ENCODE results near the gene EML2. TPM values are rescaled to one million over a fixed set of nuclear protein-coding genes. Genes with fewer than 3 reads are reported as not detected.

EML2 gene
- polyA plus RNA-seq, 1 experiment = 30.4 TPM

GRCh38 chr19:45637890-45638667 lies 1.1 kb downstream of the EML2 start:
- Histone ChIP-seq H3K4me3 (ENCODE audit: low read depth, low read length) (peak overlapping the region; percentile 84), H3K36me3 (ENCODE audit: control insufficient read depth, insufficient read depth, low read length) (peaks cover 2% of the 10 kb centered on the region), H3K27me3 (ENCODE audit: control insufficient read depth, insufficient read depth, low read length) (no peaks in the 10 kb centered on the region)
- TF ChIP-seq CTCF (IDR thresholded peaks at IDR 0.05; ENCODE audit: insufficient read depth, low read depth, low read length) = no peak
- CTCF ChIA-PET = interaction anchor here (0.6 to 2.0 kb wide), 9 partner anchors 26 to 530 kb away, joined by 3 to 6 read pairs (median 3); no protein-coding TSS in a partner anchor
- POLR2A ChIA-PET = no interaction called here
- no peak for DNase-seq (ENCODE audit: low read depth)

GRCh38 chr19:45636902-45637301 lies 2.3 kb downstream of the EML2 start:
- Histone ChIP-seq H3K36me3 (ENCODE audit: control insufficient read depth, insufficient read depth, low read length) (peaks cover 2% of the 10 kb centered on the region), H3K27me3 (ENCODE audit: control insufficient read depth, insufficient read depth, low read length) (no peaks in the 10 kb centered on the region), H3K4me3 (ENCODE audit: low read depth, low read length) (no peak overlapping the region)
- ChIA-PET POLR2A (no interaction called here), CTCF (interaction anchor here (1.1 kb wide), 1 partner anchor 29 kb away, joined by 3 read pairs; no protein-coding TSS in a partner anchor)
- DNase-seq (ENCODE audit: low read depth) = no peak
- TF ChIP-seq CTCF (IDR thresholded peaks at IDR 0.05; ENCODE audit: insufficient read depth, low read depth, low read length) = no peak

GRCh38 chr19:45636275-45636674 lies 2.9 kb downstream of the EML2 start:
- DNase-seq (ENCODE audit: low read depth) = no peak
- ChIA-PET CTCF (interaction anchor here (0.7 kb wide), 1 partner anchor 119 kb away, joined by 3 read pairs; no protein-coding TSS in a partner anchor), POLR2A (no interaction called here)
- Histone ChIP-seq H3K27me3 (ENCODE audit: control insufficient read depth, insufficient read depth, low read length) (no peaks in the 10 kb centered on the region), H3K4me3 (ENCODE audit: low read depth, low read length) (no peak overlapping the region), H3K36me3 (ENCODE audit: control insufficient read depth, insufficient read depth, low read length) (peaks cover 2% of the 10 kb centered on the region)
- TF ChIP-seq CTCF (IDR thresholded peaks at IDR 0.05; ENCODE audit: insufficient read depth, low read depth, low read length) = no peak

GRCh38 chr19:45632468-45633196 lies 6.6 kb downstream of the EML2 start:
- H3K36me3 ChIP-seq (ENCODE audit: control insufficient read depth, insufficient read depth, low read length) = peaks cover 8% of the 10 kb centered on the region
- no peaks in the 10 kb centered on the region for H3K27me3 ChIP-seq (ENCODE audit: control insufficient read depth, insufficient read depth, low read length)
- DNase-seq (ENCODE audit: low read depth) = no peak
- ChIA-PET CTCF (interaction anchor here (1.0 to 3.1 kb wide), 2 partner anchors 10 to 16 kb away, joined by 3 to 23 read pairs; no protein-coding TSS in a partner anchor), POLR2A (no interaction called here)
- no peak overlapping the region for H3K4me3 ChIP-seq (ENCODE audit: low read depth, low read length)
- no peak for TF ChIP-seq CTCF (IDR thresholded peaks at IDR 0.05; ENCODE audit: insufficient read depth, low read depth, low read length)

GRCh38 chr19:45630463-45630862 lies 8.7 kb downstream of the EML2 start:
- Histone ChIP-seq H3K27me3 (ENCODE audit: control insufficient read depth, insufficient read depth, low read length) (no peaks in the 10 kb centered on the region), H3K36me3 (ENCODE audit: control insufficient read depth, insufficient read depth, low read length) (peaks cover 13% of the 10 kb centered on the region), H3K4me3 (ENCODE audit: low read depth, low read length) (no peak overlapping the region)
- ChIA-PET POLR2A (interaction anchor here (0.6 to 1.0 kb wide), 4 partner anchors 9 to 746 kb away, joined by 3 to 6 read pairs (median 4); partner anchors contain the start of gene EML2), CTCF (interaction anchor here (1.2 to 3.1 kb wide), 4 partner anchors 12 to 25 kb away, joined by 3 to 23 read pairs (median 8); no protein-coding TSS in a partner anchor)
- peak; percentile 91 for DNase-seq (ENCODE audit: low read depth)
- no peak for TF ChIP-seq CTCF (IDR thresholded peaks at IDR 0.05; ENCODE audit: insufficient read depth, low read depth, low read length)
